Activated T-helper 1 cell treated with anti-CD3 and anti-CD28 coated beads, Interleukin-12 subunit alpha, Interleukin-12 subunit beta, Interleukin-2, Interleukin-4 antibody, amounts not matched to agents 30 ng/mL and 10 ng/mL and 1 ng/mL, durations not matched to agents 14 hours and 24 hours and 36 hours (primary cell): Measurements from ENCODE around the gene IL5RA. TPM values are rescaled to one million over a fixed set of nuclear protein-coding genes. Genes with fewer than 3 reads are reported as not detected.

ENCODE experiments used
- DNase-seq: peaks from one replicate; pipeline ENCODE4 v3.0.0; 2021; ENCODE audit warnings: low spot score
- H3K27ac Mint-ChIP-seq: one replicate; pipeline ENCODE4 v1.8.0; 2021; ENCODE audit warnings: mild to moderate bottlenecking, mixed read lengths
- H3K27me3 Mint-ChIP-seq: one replicate; pipeline ENCODE4 v1.8.0; 2022; ENCODE audit warnings: mild to moderate bottlenecking, moderate library complexity, mixed read lengths; ENCODE audit not compliant: insufficient read depth
- H3K36me3 Mint-ChIP-seq: one replicate; pipeline ENCODE4 v1.8.0; 2021; ENCODE audit warnings: low read depth, mixed read lengths
- H3K4me1 Mint-ChIP-seq: one replicate; pipeline ENCODE4 v1.8.0; 2021; ENCODE audit warnings: low read depth, mixed read lengths
- H3K4me3 Mint-ChIP-seq: one replicate; pipeline ENCODE4 v1.8.0; 2021; ENCODE audit warnings: mild to moderate bottlenecking, moderate library complexity, mixed read lengths
- H3K9me3 Mint-ChIP-seq: one replicate; pipeline ENCODE4 v1.8.0; 2021; ENCODE audit warnings: mixed read lengths
- intact Hi-C: fragments of 100-400 bp; cut with micrococcal nuclease; formaldehyde crosslinking; loops from one replicate; pipeline ENCODE4 v1.15.1; 2024
- total RNA-seq: library from RNA; stranded (reverse); gene quantifications from 2 replicates; pipeline ENCODE4 v1.2.3, GENCODE V29; 2022

IL5RA gene
- total RNA-seq, 1 donor from 2014 or later: not detected

DNA sequence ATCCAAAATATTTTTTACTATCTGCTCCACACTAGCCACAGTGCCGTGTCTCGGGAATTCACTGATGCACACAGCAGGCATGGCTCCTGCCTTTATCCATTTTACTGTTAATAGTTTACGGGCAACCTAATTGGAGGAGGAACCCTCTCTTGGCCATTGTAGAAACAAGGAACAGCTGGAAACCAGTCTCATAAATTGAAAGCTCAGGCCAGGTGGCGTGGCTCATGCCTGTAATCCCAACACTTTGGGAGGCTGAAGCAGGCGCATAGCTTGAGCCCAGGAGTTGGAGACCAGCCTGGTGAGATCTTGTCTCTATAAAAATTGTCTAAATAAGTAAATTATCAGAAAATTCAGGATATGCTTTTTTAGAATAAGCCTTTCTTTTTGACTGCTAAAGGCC is 39.0 kb downstream of the IL5RA start:
- intact Hi-C loops: no loop called here
- no peak overlapping the region for H3K27ac Mint-ChIP-seq
- H3K27me3 Mint-ChIP-seq: peaks cover 2% of the 10 kb centered on the region
- no peak for DNase-seq
- no peaks in the 10 kb centered on the region for H3K4me1 Mint-ChIP-seq
- H3K36me3 Mint-ChIP-seq: no peaks in the 10 kb centered on the region
- no peaks in the 10 kb centered on the region for H3K9me3 Mint-ChIP-seq
- no peak overlapping the region for H3K4me3 Mint-ChIP-seq

DNA sequence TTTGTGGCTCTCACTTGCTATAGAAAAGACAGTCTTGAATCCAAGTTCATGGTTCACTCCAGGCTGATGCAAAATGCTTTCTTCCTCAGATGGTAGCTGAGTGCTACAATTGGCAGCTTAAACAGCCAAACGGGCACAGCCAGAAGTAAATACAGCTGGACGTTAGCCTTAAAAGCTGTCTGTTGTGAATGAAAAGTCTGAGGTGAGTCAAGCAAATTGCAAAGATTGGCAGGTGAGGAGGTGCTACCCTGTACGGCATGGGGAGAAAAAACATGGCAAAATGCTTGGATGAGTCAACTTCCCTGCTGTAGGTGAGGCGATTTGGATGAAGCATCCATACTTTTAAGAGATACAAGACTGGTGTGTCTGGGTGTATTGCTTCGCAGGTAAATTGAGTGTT is 40.5 kb downstream of the IL5RA start:
- H3K4me3 Mint-ChIP-seq: no peak overlapping the region
- H3K36me3 Mint-ChIP-seq: no peaks in the 10 kb centered on the region
- no peaks in the 10 kb centered on the region for H3K9me3 Mint-ChIP-seq
- intact Hi-C loops: no loop called here
- DNase-seq: no peak
- peaks cover 4% of the 10 kb centered on the region for H3K27me3 Mint-ChIP-seq
- no peak overlapping the region for H3K27ac Mint-ChIP-seq
- H3K4me1 Mint-ChIP-seq: no peaks in the 10 kb centered on the region

- intact Hi-C loops: no loop called here
- H3K36me3 Mint-ChIP-seq: no peaks in the 10 kb centered on the region
- H3K27me3 Mint-ChIP-seq: peaks cover 4% of the 10 kb centered on the region
- no peak overlapping the region for H3K4me3 Mint-ChIP-seq
- H3K9me3 Mint-ChIP-seq: no peaks in the 10 kb centered on the region
- H3K27ac Mint-ChIP-seq: no peak overlapping the region
- H3K4me1 Mint-ChIP-seq: no peaks in the 10 kb centered on the region
- no peak for DNase-seq
Observed at GRCh38 chr3:3068358-3068881, 41.8 kb downstream of the IL5RA start.

- no peak for DNase-seq
- no peaks in the 10 kb centered on the region for H3K36me3 Mint-ChIP-seq
- H3K4me1 Mint-ChIP-seq: no peaks in the 10 kb centered on the region
- no peaks in the 10 kb centered on the region for H3K9me3 Mint-ChIP-seq
- H3K27me3 Mint-ChIP-seq: peaks cover 4% of the 10 kb centered on the region
- no peak overlapping the region for H3K27ac Mint-ChIP-seq
- H3K4me3 Mint-ChIP-seq: no peak overlapping the region
- intact Hi-C loops: no loop called here
Observed at GRCh38 chr3:3066910-3067309, 43.3 kb downstream of the IL5RA start.

- DNase-seq: no peak
- intact Hi-C loops: no loop called here
- H3K27ac Mint-ChIP-seq: no peak overlapping the region
- no peaks in the 10 kb centered on the region for H3K4me1 Mint-ChIP-seq
- H3K36me3 Mint-ChIP-seq: no peaks in the 10 kb centered on the region
- peaks cover 4% of the 10 kb centered on the region for H3K27me3 Mint-ChIP-seq
- H3K9me3 Mint-ChIP-seq: no peaks in the 10 kb centered on the region
- H3K4me3 Mint-ChIP-seq: no peak overlapping the region
Observed at GRCh38 chr3:3066378-3066777, 43.8 kb downstream of the IL5RA start.

DNA sequence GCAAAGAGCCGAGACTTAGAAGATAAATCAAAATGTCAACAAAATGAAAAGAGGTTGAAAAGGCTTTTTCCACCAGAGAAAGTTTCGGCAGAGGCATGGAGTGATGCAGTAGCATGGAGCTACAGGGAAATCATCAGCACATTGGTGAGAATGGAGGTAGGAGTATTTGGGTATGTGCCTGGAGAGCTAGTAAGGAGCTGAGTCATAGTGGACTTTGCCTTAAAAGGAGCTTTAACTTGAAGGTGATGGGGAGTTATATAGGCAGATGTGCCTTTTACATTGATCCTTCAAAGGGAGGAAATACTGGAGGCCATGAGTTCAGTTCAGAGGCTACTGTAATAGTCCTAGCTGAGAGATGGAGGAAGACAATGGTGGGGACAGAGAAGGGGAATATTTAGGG is 44.3 kb downstream of the IL5RA start:
- DNase-seq: no peak
- Mint-ChIP-seq H3K9me3 (no peaks in the 10 kb centered on the region), H3K4me1 (no peaks in the 10 kb centered on the region), H3K27ac (no peak overlapping the region), H3K4me3 (no peak overlapping the region), H3K27me3 (peaks cover 4% of the 10 kb centered on the region), H3K36me3 (no peaks in the 10 kb centered on the region)
- intact Hi-C loops: no loop called here

GRCh38 chr3:3064297-3064696 is 45.9 kb downstream of the IL5RA start:
- Mint-ChIP-seq H3K9me3 (no peaks in the 10 kb centered on the region), H3K36me3 (no peaks in the 10 kb centered on the region), H3K27ac (no peak overlapping the region), H3K4me3 (no peak overlapping the region), H3K27me3 (peaks cover 4% of the 10 kb centered on the region), H3K4me1 (no peaks in the 10 kb centered on the region)
- intact Hi-C loops: no loop called here
- no peak for DNase-seq

- Mint-ChIP-seq H3K27ac (no peak overlapping the region), H3K4me3 (no peak overlapping the region), H3K9me3 (no peaks in the 10 kb centered on the region), H3K27me3 (peaks cover 5% of the 10 kb centered on the region), H3K36me3 (no peaks in the 10 kb centered on the region), H3K4me1 (no peaks in the 10 kb centered on the region)
- no peak for DNase-seq
- intact Hi-C loops: no loop called here
Observed at GRCh38 chr3:3059645-3060044, 50.5 kb downstream of the IL5RA start.

GRCh38 chr3:3053974-3054373 is 56.2 kb downstream of the IL5RA start:
- DNase-seq: no peak
- Mint-ChIP-seq H3K27ac (no peak overlapping the region), H3K4me3 (no peak overlapping the region)

DNA sequence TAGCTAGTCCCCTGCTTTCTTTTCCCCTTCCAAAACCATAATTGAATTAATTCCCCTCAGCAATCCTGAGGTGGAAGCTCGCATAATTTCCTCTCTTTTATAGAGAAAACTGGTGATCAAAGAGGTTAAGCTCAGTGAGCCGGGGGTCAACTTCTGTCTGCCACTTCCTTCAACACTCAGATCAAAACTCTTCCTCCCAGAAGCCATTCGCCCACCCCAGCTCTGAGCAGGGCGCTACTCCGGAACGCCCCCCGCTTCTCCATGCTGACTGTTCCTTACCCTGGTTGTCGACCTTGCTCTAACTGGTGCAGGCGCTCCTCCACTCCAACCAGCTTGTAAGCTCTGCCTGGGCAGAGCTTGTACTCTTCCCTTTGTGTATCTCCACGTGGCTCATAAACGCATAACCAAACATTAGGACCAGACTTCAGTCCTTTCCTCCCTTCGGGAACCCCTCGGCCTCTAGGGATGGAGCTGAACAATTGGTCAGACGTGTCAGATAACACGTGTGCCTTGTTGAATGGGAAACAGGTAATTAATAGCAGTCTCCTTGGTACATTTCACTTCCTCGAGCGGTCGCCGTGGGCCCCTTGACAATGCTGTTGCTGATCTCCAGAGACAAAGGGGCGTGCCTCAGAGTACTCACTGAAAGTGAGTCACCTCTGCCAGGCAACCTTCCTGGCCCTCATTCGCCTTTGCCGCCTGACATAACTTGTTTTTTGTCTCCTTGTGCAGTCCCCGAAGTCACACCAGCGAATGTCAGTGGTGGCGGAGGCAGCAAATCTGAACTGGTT is 71.8 kb downstream of the IL5RA start:
- DNase-seq: no peak
- Mint-ChIP-seq H3K36me3 (no peaks in the 10 kb centered on the region), H3K4me3 (no peak overlapping the region), H3K27ac (no peak overlapping the region), H3K4me1 (no peaks in the 10 kb centered on the region), H3K9me3 (no peaks in the 10 kb centered on the region), H3K27me3 (peaks cover 10% of the 10 kb centered on the region)
- intact Hi-C loops: no loop called here

More at GRCh38 chr3:3053974-3054373, 56.2 kb downstream of the IL5RA start:
- Mint-ChIP-seq H3K27me3 (peaks cover 5% of the 10 kb centered on the region), H3K4me1 (no peaks in the 10 kb centered on the region), H3K36me3 (no peaks in the 10 kb centered on the region), H3K9me3 (no peaks in the 10 kb centered on the region)
- intact Hi-C loops: no loop called here

DNA sequence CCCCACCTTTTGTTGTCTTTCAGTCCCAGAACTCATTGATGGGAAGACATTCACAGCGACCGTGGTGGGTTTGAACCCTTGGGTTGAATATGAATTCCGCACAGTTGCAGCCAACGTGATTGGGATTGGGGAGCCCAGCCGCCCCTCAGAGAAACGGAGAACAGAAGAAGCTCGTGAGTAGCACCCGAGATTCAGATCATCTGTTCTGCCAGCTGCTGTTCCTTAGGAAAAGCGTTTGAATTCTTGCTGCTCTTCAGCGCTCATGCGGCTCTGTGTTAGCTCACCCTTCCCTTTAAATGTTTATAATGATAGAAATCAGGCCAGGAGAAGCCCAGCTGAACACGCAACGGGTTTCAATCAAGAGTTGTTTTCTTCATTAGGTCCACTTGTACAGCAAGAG is 73.0 kb downstream of the IL5RA start:
- Mint-ChIP-seq H3K36me3 (no peaks in the 10 kb centered on the region), H3K4me1 (no peaks in the 10 kb centered on the region), H3K27me3 (peaks cover 9% of the 10 kb centered on the region), H3K27ac (no peak overlapping the region), H3K4me3 (no peak overlapping the region), H3K9me3 (no peaks in the 10 kb centered on the region)
- DNase-seq: no peak
- intact Hi-C loops: no loop called here

- peaks cover 8% of the 10 kb centered on the region for H3K27me3 Mint-ChIP-seq
- H3K9me3 Mint-ChIP-seq: no peaks in the 10 kb centered on the region
- no peaks in the 10 kb centered on the region for H3K36me3 Mint-ChIP-seq
- intact Hi-C loops: no loop called here
- H3K27ac Mint-ChIP-seq: no peak overlapping the region
- H3K4me3 Mint-ChIP-seq: no peak overlapping the region
- peaks cover 10% of the 10 kb centered on the region for H3K4me1 Mint-ChIP-seq
- no peak for DNase-seq
Observed at GRCh38 chr3:3031326-3031725, 78.8 kb downstream of the IL5RA start.

- Mint-ChIP-seq H3K27ac (no peak overlapping the region), H3K4me1 (peaks cover 10% of the 10 kb centered on the region), H3K27me3 (peaks cover 6% of the 10 kb centered on the region), H3K36me3 (no peaks in the 10 kb centered on the region), H3K9me3 (no peaks in the 10 kb centered on the region), H3K4me3 (no peak overlapping the region)
- intact Hi-C loops: no loop called here
- no peak for DNase-seq
Observed at GRCh38 chr3:3027976-3028567, 82.1 kb downstream of the IL5RA start.
